Natural killer cell (primary cell): ENCODE results near the gene INTS13. TPM values are rescaled to one million over a fixed set of nuclear protein-coding genes. Genes with fewer than 3 reads are reported as not detected.

ENCODE experiments used
- ATAC-seq, 3 donors: fragments of 150-1000 bp in 2 of 3; fragments of 200-7000 bp in 1 of 3; cut with Tn5 transposase; 1 replicate in 1 of 3; 2 replicates in 2 of 3; pipeline ENCODE4 v1.10.0; 2021; ENCODE audit warnings: mild to moderate bottlenecking in 2 of 3, moderate library complexity in 2 of 3
- DNase-seq, 2 donors: peaks; one replicate each; pipeline versions ENCODE4 v3.0.0 to v3.0.0-alpha.2; 2013 to 2021; ENCODE audit warnings: mixed read lengths in 1 of 2
- H3K27ac ChIP-seq: one replicate; pipeline ENCODE4 v1.5.1; 2013; ENCODE audit warnings: mild to moderate bottlenecking, low read length
- H3K27me3 ChIP-seq: one replicate; pipeline ENCODE4 v1.6.1; 2013; ENCODE audit warnings: low read length; ENCODE audit not compliant: control insufficient read depth, insufficient read depth
- H3K36me3 ChIP-seq: one replicate; pipeline ENCODE4 v1.6.1; 2013; ENCODE audit warnings: low read length; ENCODE audit not compliant: control insufficient read depth, insufficient read depth
- H3K4me1 ChIP-seq: one replicate; pipeline ENCODE4 v1.6.1; 2013; ENCODE audit warnings: low read length; ENCODE audit not compliant: control insufficient read depth, insufficient read depth
- H3K4me3 ChIP-seq: one replicate; pipeline ENCODE4 v1.5.1; 2013; ENCODE audit warnings: low read length
- H3K9me3 ChIP-seq: one replicate; pipeline ENCODE4 v1.6.1; 2013; ENCODE audit warnings: low read length; ENCODE audit not compliant: control insufficient read depth, insufficient read depth
- H3K27ac Mint-ChIP-seq, 2 donors: one replicate each; pipeline ENCODE4 v1.8.0; 2022; ENCODE audit warnings: mild to moderate bottlenecking in 2 of 2, mixed read lengths in 2 of 2, moderate library complexity in 1 of 2
- H3K27me3 Mint-ChIP-seq, 2 donors: one replicate each; pipeline ENCODE4 v1.8.0; 2022; ENCODE audit warnings: low read depth in 2 of 2, mixed read lengths in 2 of 2
- H3K36me3 Mint-ChIP-seq: one replicate; pipeline ENCODE4 v1.8.0; 2022; ENCODE audit warnings: mixed read lengths
- H3K4me1 Mint-ChIP-seq, 2 donors: one replicate each; pipeline ENCODE4 v1.8.0; 2022; ENCODE audit warnings: mixed read lengths in 2 of 2
- H3K4me3 Mint-ChIP-seq: one replicate; pipeline ENCODE4 v1.8.0; 2022; ENCODE audit warnings: mild to moderate bottlenecking, moderate library complexity, mixed read lengths
- H3K9me3 Mint-ChIP-seq, 2 donors: one replicate each; pipeline ENCODE4 v1.8.0; 2022; ENCODE audit warnings: mixed read lengths in 2 of 2
- CTCF ChIP-seq: fragments of 200-600 bp; IDR thresholded peaks from one replicate; pipeline ENCODE4 v1.8.0; 2022; ENCODE audit warnings: antibody characterized with exemption
- WGBS: methylation state at CpG from one replicate; pipeline ENCODE4 v1.1.7; 2013; ENCODE audit warnings: missing lambda C conversion rate; ENCODE audit not compliant: insufficient coverage; 5-methylcytosine and 5-hydroxymethylcytosine counted together
- intact Hi-C: fragments of 100-400 bp; cut with micrococcal nuclease; formaldehyde crosslinking; loops from one replicate; pipeline ENCODE4 v1.14.2; 2022
- total RNA-seq, 4 donors: library from RNA; stranded (reverse); fragments of 120-200 nt in 1 of 4; gene quantifications; one replicate each; pipeline versions ENCODE4 v1.2.3 to v1.2.4, GENCODE V29; 2013 to 2022

Gene INTS13
- total RNA-seq, 3 donors from 2014 or later (not counting 1 experiment from before 2014, with no cell fraction given), result 17.5 to 20.8 (median 19.8) TPM

DNA sequence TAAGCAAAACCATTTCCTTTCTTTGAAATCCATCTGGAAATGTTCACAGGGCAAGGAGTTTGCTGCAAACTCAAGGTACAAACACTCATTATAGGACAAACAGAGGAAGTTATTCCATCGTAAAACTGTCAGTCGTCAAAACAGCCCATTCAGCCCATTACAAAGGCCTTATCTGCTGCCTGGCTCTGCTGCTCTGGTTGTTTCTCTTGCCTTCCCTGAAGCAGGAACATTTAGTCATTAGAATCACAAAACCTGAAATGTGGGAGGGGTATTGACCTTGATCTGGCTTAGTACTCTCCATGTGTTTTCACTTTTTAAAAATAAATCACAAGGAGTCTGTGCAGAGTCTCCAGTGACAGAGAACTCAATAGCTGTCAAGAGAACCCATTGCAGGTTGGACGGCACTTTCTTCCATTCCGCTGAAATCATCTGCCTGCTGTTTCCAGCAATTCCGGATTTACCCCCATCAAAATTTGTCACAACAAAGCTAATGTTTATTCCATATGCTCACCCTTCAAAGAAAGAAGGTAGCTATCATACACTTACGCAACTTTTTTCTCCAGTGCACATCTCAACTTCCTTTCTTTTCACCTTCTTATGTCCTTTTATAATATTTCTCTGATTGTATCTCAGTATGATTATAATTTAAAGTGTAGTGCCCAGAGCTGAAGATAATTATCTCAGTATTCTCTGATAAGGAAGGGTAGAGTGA, 80.2 kb downstream of the INTS13 start:
- Histone ChIP-seq H3K4me3 (no peak overlapping the region), H3K27ac (no peak overlapping the region), H3K9me3 (no peaks in the 10 kb centered on the region), H3K4me1 (peaks cover 4% of the 10 kb centered on the region), H3K36me3 (no peaks in the 10 kb centered on the region), H3K27me3 (no peaks in the 10 kb centered on the region)
- H3K4me1 Mint-ChIP-seq, result no peaks in the 10 kb centered on the region
- H3K36me3 Mint-ChIP-seq, result no peaks in the 10 kb centered on the region
- no peak overlapping the region for H3K4me3 Mint-ChIP-seq
- WGBS, result 76% methylated on average over 5 of the region's 6 CpGs
- peaks cover 0 to 4% of the 10 kb centered on the region in 2 donors for H3K27me3 Mint-ChIP-seq
- no peak overlapping the region for H3K27ac Mint-ChIP-seq
- TF ChIP-seq CTCF, result no peak
- ATAC-seq (no peak), DNase-seq (no peak)
- intact Hi-C loops, result no loop called here
- H3K9me3 Mint-ChIP-seq, result no peaks in the 10 kb centered on the region

- intact Hi-C loops, result no loop called here
- TF ChIP-seq CTCF, result no peak
Observed at GRCh38 chr12:26855337-26855736, 82.4 kb downstream of the INTS13 start.

More at GRCh38 chr12:26855337-26855736, 82.4 kb downstream of the INTS13 start:
- WGBS, result 43% methylated on average over 1 of the region's 1 CpG
- Histone ChIP-seq H3K9me3 (no peaks in the 10 kb centered on the region), H3K4me1 (peaks cover 4% of the 10 kb centered on the region), H3K27me3 (no peaks in the 10 kb centered on the region), H3K4me3 (no peak overlapping the region), H3K36me3 (no peaks in the 10 kb centered on the region), H3K27ac (no peak overlapping the region)
- no peak for DNase-seq
- no peaks in the 10 kb centered on the region for H3K9me3 Mint-ChIP-seq
- no peaks in the 10 kb centered on the region for H3K4me1 Mint-ChIP-seq
- ATAC-seq, result no peak
- H3K36me3 Mint-ChIP-seq, result no peaks in the 10 kb centered on the region
- H3K27me3 Mint-ChIP-seq, result no peaks in the 10 kb centered on the region
- H3K27ac Mint-ChIP-seq, result no peak overlapping the region
- H3K4me3 Mint-ChIP-seq, result no peak overlapping the region

Other genes with a start within 250 kb of the INTS13 start
- gene ITPR2, start 104.8 kb downstream of the INTS13 start, total RNA-seq, result 10 to 100 TPM; 59.1 to 70.7 (median 68.2) TPM
- 10 to 100 TPM; 43.3 to 59.9 (median 45.3) TPM for gene FGFR1OP2, start 489 bp upstream of the INTS13 start, total RNA-seq
- 10 to 100 TPM; 32.1 to 48.4 (median 42.6) TPM for gene TM7SF3, start 76.4 kb upstream of the INTS13 start, total RNA-seq
- gene MED21, start 84.6 kb upstream of the INTS13 start, total RNA-seq, result 10 to 100 TPM; 82.7 to 95.9 (median 93.8) TPM
- gene C12orf71, start 144.6 kb upstream of the INTS13 start, total RNA-seq, result not detected